HepG2 (cell line): ENCODE measurements around the gene JPH4. TPM values are rescaled to one million over a fixed set of nuclear protein-coding genes. Genes with fewer than 3 reads are reported as not detected.

Experiments
- ATF1 ChIP-seq: IDR thresholded peaks from 2 replicates; pipeline ENCODE4 v1.6.1; 2016; ENCODE audit warnings: mild to moderate bottlenecking, control low read depth
- E2F2 ChIP-seq: sonication (generic); formaldehyde crosslinking; IDR thresholded peaks from 2 replicates; pipeline ENCODE4 v1.4.0; 2020; ENCODE audit warnings: missing genetic modification reagents, borderline replicate concordance
- HMGXB3 ChIP-seq: sonication (generic); formaldehyde crosslinking; IDR thresholded peaks from 2 replicates; pipeline ENCODE4 v1.4.0; 2020; ENCODE audit warnings: missing genetic modification reagents, borderline replicate concordance
- MED1 ChIP-seq: sonication (generic); formaldehyde crosslinking; IDR thresholded peaks from 2 replicates; pipeline ENCODE4 v1.4.0; 2020; ENCODE audit warnings: missing genetic modification reagents
- MLLT10 ChIP-seq: sonication (generic); formaldehyde crosslinking; IDR thresholded peaks from 2 replicates; pipeline ENCODE4 v1.4.0; 2020; ENCODE audit warnings: missing genetic modification reagents
- NFKBIZ ChIP-seq: IDR thresholded peaks from 2 replicates; pipeline ENCODE4 v1.6.1; 2018; ENCODE audit warnings: missing genetic modification reagents, missing compliant biosample characterization
- SP140L ChIP-seq: sonication (generic); formaldehyde crosslinking; IDR thresholded peaks from 2 replicates; pipeline ENCODE4 v1.4.0; 2020; ENCODE audit warnings: missing genetic modification reagents, borderline replicate concordance
- SP5 ChIP-seq: IDR thresholded peaks from 2 replicates; pipeline ENCODE4 v1.6.1; 2016; ENCODE audit warnings: low read depth, borderline replicate concordance
- ZBED4 ChIP-seq: sonication (generic); formaldehyde crosslinking; IDR thresholded peaks from 2 replicates; pipeline ENCODE4 v1.4.0; 2020; ENCODE audit warnings: missing genetic modification reagents, borderline replicate concordance
- ZBTB1 ChIP-seq: sonication (generic); formaldehyde crosslinking; IDR thresholded peaks from 2 replicates; pipeline ENCODE4 v1.4.0; 2020; ENCODE audit warnings: missing genetic modification reagents, borderline replicate concordance
- ZC3H4 ChIP-seq: sonication (generic); formaldehyde crosslinking; IDR thresholded peaks from 2 replicates; pipeline ENCODE4 v1.4.0; 2020; ENCODE audit warnings: missing genetic modification reagents, borderline replicate concordance
- ZNF317 ChIP-seq: sonication (generic); formaldehyde crosslinking; IDR thresholded peaks from 2 replicates; pipeline ENCODE4 v1.5.0; 2020; ENCODE audit warnings: mild to moderate bottlenecking, missing genetic modification reagents
- ZNF563 ChIP-seq: sonication (generic); formaldehyde crosslinking; IDR thresholded peaks from 2 replicates; pipeline ENCODE4 v1.8.0; 2022; ENCODE audit warnings: mild to moderate bottlenecking, moderate library complexity, missing genetic modification reagents
- ZNF724P ChIP-seq: sonication (generic); formaldehyde crosslinking; IDR thresholded peaks from 2 replicates; pipeline ENCODE4 v1.8.0; 2022; ENCODE audit warnings: missing genetic modification reagents, borderline replicate concordance
- polyA plus RNA-seq, 8 experiments: library from polyadenylated mRNA; depleted of rRNA in 3 of 8; stranded (reverse) in 7 of 8; unstranded in 1 of 8; fragments of >200 nt; fragmentation: Illumina TruSeq in 4 of 8; extraction: Trizol in 4 of 8; gene quantifications; 2 replicates each; pipeline versions ENCODE4 v1.2.1 to v1.2.3, GENCODE V29; 2011 to 2016; ENCODE audit warnings: low read depth in 4 of 8, missing spikeins in 1 of 8, mixed read lengths in 1 of 8; ENCODE audit not compliant: insufficient read depth in 1 of 8
- total RNA-seq, 5 experiments: library from RNA; depleted of rRNA; stranded (reverse); fragments of >200 nt; fragmentation: Illumina TruSeq; extraction: Trizol; gene quantifications; 2 replicates each; pipeline ENCODE4 v1.2.3, GENCODE V29; 2016; ENCODE audit warnings: low read depth in 1 of 5
- TF ChIP-seq, protein P1 (sequence below): sonication (generic); formaldehyde crosslinking; IDR thresholded peaks from 2 replicates; pipeline ENCODE4 v1.4.0; 2020; ENCODE audit warnings: mild to moderate bottlenecking, missing genetic modification reagents
- TF ChIP-seq, protein P2 (sequence below): fragments of 450-650 bp; IDR thresholded peaks from 2 replicates; pipeline ENCODE4 v1.6.1; 2017; ENCODE audit warnings: mild to moderate bottlenecking

Gene JPH4
- total and polyA plus RNA-seq, 2 of the 13 experiments (the other 11 are each of a cell fraction or from before 2014, with no cell fraction given) = 0.08 to 0.22 TPM

GRCh38 chr14:23610090-23610814 is 31.7 kb upstream of the JPH4 start (continued):
- TF ChIP-seq ATF1 = no peak
- peak; percentile 92 for TF ChIP-seq ZNF317 (CRISPR knock-in tag)
- peak; percentile 7; the same call in 1 of the 2 replicates for TF ChIP-seq SP5 (CRISPR knock-in tag)
- TF ChIP-seq ZBED4 (CRISPR knock-in tag) = peak; percentile 39; the same call in 1 of the 2 replicates
- no peak for TF ChIP-seq ZNF724P (CRISPR knock-in tag)
- peak; percentile 90; the same call in 1 of the 2 replicates for TF ChIP-seq SP140L (CRISPR knock-in tag)
- peak; percentile 3; the same call in 1 of the 2 replicates for TF ChIP-seq HMGXB3
- TF ChIP-seq, protein P1, sequence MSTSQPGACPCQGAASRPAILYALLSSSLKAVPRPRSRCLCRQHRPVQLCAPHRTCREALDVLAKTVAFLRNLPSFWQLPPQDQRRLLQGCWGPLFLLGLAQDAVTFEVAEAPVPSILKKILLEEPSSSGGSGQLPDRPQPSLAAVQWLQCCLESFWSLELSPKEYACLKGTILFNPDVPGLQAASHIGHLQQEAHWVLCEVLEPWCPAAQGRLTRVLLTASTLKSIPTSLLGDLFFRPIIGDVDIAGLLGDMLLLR (CRISPR knock-in tag) = no peak
- TF ChIP-seq MED1 (CRISPR knock-in tag) = peak; percentile 81
- TF ChIP-seq, protein P2, sequence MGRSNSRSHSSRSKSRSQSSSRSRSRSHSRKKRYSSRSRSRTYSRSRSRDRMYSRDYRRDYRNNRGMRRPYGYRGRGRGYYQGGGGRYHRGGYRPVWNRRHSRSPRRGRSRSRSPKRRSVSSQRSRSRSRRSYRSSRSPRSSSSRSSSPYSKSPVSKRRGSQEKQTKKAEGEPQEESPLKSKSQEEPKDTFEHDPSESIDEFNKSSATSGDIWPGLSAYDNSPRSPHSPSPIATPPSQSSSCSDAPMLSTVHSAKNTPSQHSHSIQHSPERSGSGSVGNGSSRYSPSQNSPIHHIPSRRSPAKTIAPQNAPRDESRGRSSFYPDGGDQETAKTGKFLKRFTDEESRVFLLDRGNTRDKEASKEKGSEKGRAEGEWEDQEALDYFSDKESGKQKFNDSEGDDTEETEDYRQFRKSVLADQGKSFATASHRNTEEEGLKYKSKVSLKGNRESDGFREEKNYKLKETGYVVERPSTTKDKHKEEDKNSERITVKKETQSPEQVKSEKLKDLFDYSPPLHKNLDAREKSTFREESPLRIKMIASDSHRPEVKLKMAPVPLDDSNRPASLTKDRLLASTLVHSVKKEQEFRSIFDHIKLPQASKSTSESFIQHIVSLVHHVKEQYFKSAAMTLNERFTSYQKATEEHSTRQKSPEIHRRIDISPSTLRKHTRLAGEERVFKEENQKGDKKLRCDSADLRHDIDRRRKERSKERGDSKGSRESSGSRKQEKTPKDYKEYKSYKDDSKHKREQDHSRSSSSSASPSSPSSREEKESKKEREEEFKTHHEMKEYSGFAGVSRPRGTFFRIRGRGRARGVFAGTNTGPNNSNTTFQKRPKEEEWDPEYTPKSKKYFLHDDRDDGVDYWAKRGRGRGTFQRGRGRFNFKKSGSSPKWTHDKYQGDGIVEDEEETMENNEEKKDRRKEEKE = no peak
- no peak for TF ChIP-seq NFKBIZ (CRISPR knock-in tag)
- no peak for TF ChIP-seq MLLT10
- no peak for TF ChIP-seq ZBTB1
- TF ChIP-seq E2F2 (CRISPR knock-in tag) = no peak
- TF ChIP-seq ZNF563 (CRISPR knock-in tag) = no peak
- no peak; the same call in none of the 2 replicates for TF ChIP-seq ZC3H4 (CRISPR knock-in tag)
